ENCODE data around the gene DGKZ. TPM values are rescaled to one million over a fixed set of nuclear protein-coding genes. Genes with fewer than 3 reads are reported as not detected.

The DGKZ gene
- total and polyA plus RNA-seq, 8 donors, result 34.6 to 65.1 (median 40.0) TPM

- intact Hi-C loops (cut with DNase I), result no loop called here
- Histone ChIP-seq H3K36me3 (peaks cover 0 to 83% of the 10 kb centered on the region in 2 donors), H3K4me3 (no peak overlapping the region), H3K9me3 (no peaks in the 10 kb centered on the region), H3K27ac (no peak overlapping the region), H3K27me3 (no peaks in the 10 kb centered on the region), H3K4me1 (peaks cover 0 to 27% of the 10 kb centered on the region in 2 donors)
- ATAC-seq, result no peak
- DNase-seq, result peak in 1 of 4 donors; percentile 75
- TF ChIP-seq CTCF (IDR thresholded peaks at IDR 0.05), result no peak
Measured at GRCh38 chr11:46375392-46376101, 28.3 kb downstream of the DGKZ start.

GRCh38 chr11:46376258-46377050 is 29.2 kb downstream of the DGKZ start:
- ATAC-seq (no peak), DNase-seq (no peak)
- TF ChIP-seq CTCF (IDR thresholded peaks at IDR 0.05), result no peak
- H3K27me3 ChIP-seq, result peaks cover 0 to 8% of the 10 kb centered on the region in 2 donors
- H3K9me3 ChIP-seq, result no peaks in the 10 kb centered on the region
- H3K36me3 ChIP-seq, result peaks cover 0 to 74% of the 10 kb centered on the region in 2 donors
- no peak overlapping the region for H3K4me3 ChIP-seq
- H3K4me1 ChIP-seq, result peaks cover 0 to 27% of the 10 kb centered on the region in 2 donors
- no peak overlapping the region for H3K27ac ChIP-seq
- intact Hi-C loops (cut with DNase I), result no loop called here

GRCh38 chr11:46377290-46377689 is 30.0 kb downstream of the DGKZ start:
- DNase-seq (peak in 1 of 4 donors; percentile 55), ATAC-seq (no peak)
- TF ChIP-seq CTCF (IDR thresholded peaks at IDR 0.05), result no peak
- no peak overlapping the region for H3K27ac ChIP-seq
- H3K36me3 ChIP-seq, result peaks cover 0 to 66% of the 10 kb centered on the region in 2 donors
- no peaks in the 10 kb centered on the region for H3K9me3 ChIP-seq
- peaks cover 0 to 16% of the 10 kb centered on the region in 2 donors for H3K27me3 ChIP-seq
- H3K4me3 ChIP-seq, result no peak overlapping the region
- peaks cover 2 to 35% of the 10 kb centered on the region in 2 donors for H3K4me1 ChIP-seq
- intact Hi-C loops (cut with DNase I), result no loop called here

- DNase-seq, result no peak
- Histone ChIP-seq H3K36me3 (peaks cover 0 to 61% of the 10 kb centered on the region in 2 donors), H3K4me1 (peaks cover 5 to 41% of the 10 kb centered on the region in 2 donors), H3K9me3 (no peaks in the 10 kb centered on the region), H3K27ac (no peak overlapping the region), H3K27me3 (peaks cover 0 to 22% of the 10 kb centered on the region in 2 donors), H3K4me3 (no peak overlapping the region)
- no peak for TF ChIP-seq CTCF (IDR thresholded peaks at IDR 0.05)
- intact Hi-C loops (cut with DNase I), result no loop called here
- no peak for ATAC-seq
Measured at GRCh38 chr11:46377831-46378230, 30.6 kb downstream of the DGKZ start.

- Histone ChIP-seq H3K4me3 (no peak overlapping the region), H3K9me3 (no peaks in the 10 kb centered on the region), H3K36me3 (peaks cover 0 to 56% of the 10 kb centered on the region in 2 donors), H3K4me1 (peaks cover 5 to 41% of the 10 kb centered on the region in 2 donors), H3K27ac (no peak overlapping the region), H3K27me3 (peaks cover 0 to 25% of the 10 kb centered on the region in 2 donors)
- intact Hi-C loops (cut with DNase I), result no loop called here
- TF ChIP-seq CTCF (IDR thresholded peaks at IDR 0.05), result no peak
- DNase-seq (no peak), ATAC-seq (no peak)
Measured at GRCh38 chr11:46378296-46378695, 31.0 kb downstream of the DGKZ start.

All from left lung (tissue), 10 donors.